Adrenal gland (tissue), 5 donors: ENCODE results near the gene BMP8A.

Experiments used
- POLR2A ChIP-seq, 2 donors: fragments of 450-650 bp; IDR thresholded peaks; one replicate each; pipeline ENCODE4 v1.6.1; 2017; ENCODE audit warnings: antibody characterized with exemption in 2 of 2, mild to moderate bottlenecking in 2 of 2, moderate library complexity in 1 of 2
- TF ChIP-seq, protein P1 (sequence below), 6 experiments: fragments of 450-650 bp in 4 of 6; fragments of 200-600 bp in 2 of 6; sonication (generic) in 1 of 6; IDR thresholded peaks; 1 replicate in 5 of 6; 2 replicates in 1 of 6; pipeline versions ENCODE4 v1.5.1 to v1.8.0; 2016 to 2021; ENCODE audit warnings: antibody characterized with exemption in 6 of 6, mild to moderate bottlenecking in 2 of 6, moderate library complexity in 1 of 6
- donor health status: DM: no; HTN: no; CAD: no.

DNA sequence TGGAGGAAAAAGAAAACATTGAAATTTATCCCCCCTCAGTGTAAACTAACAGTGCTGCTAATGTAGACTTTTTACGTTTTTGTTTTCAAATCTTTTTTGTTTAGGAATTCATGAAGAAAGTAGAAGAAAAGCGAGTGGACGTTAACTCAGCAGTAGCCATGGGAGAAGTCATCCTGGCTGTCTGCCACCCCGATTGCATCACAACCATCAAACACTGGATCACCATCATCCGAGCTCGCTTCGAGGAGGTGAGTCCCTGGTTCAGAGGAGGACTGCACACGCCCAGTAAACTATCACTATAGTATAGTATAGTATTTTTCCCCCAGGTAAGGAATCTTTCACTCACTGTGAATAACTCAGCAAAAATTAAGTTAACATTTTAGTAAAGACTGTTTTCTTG is 37.8 kb upstream of the BMP8A start:
- no peak for TF ChIP-seq POLR2A (IDR thresholded peaks at IDR 0.05)
- TF ChIP-seq, protein P1, sequence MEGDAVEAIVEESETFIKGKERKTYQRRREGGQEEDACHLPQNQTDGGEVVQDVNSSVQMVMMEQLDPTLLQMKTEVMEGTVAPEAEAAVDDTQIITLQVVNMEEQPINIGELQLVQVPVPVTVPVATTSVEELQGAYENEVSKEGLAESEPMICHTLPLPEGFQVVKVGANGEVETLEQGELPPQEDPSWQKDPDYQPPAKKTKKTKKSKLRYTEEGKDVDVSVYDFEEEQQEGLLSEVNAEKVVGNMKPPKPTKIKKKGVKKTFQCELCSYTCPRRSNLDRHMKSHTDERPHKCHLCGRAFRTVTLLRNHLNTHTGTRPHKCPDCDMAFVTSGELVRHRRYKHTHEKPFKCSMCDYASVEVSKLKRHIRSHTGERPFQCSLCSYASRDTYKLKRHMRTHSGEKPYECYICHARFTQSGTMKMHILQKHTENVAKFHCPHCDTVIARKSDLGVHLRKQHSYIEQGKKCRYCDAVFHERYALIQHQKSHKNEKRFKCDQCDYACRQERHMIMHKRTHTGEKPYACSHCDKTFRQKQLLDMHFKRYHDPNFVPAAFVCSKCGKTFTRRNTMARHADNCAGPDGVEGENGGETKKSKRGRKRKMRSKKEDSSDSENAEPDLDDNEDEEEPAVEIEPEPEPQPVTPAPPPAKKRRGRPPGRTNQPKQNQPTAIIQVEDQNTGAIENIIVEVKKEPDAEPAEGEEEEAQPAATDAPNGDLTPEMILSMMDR (IDR thresholded peaks at IDR 0.05): no peak
